Measurements from ENCODE around the gene FAM53A.
"Not testable (repeated sequence)": the region's sequence is repeated elsewhere in the genome, so short reads cannot be mapped to it uniquely, and the experiment has no call there.

FAM53A gene

DNA sequence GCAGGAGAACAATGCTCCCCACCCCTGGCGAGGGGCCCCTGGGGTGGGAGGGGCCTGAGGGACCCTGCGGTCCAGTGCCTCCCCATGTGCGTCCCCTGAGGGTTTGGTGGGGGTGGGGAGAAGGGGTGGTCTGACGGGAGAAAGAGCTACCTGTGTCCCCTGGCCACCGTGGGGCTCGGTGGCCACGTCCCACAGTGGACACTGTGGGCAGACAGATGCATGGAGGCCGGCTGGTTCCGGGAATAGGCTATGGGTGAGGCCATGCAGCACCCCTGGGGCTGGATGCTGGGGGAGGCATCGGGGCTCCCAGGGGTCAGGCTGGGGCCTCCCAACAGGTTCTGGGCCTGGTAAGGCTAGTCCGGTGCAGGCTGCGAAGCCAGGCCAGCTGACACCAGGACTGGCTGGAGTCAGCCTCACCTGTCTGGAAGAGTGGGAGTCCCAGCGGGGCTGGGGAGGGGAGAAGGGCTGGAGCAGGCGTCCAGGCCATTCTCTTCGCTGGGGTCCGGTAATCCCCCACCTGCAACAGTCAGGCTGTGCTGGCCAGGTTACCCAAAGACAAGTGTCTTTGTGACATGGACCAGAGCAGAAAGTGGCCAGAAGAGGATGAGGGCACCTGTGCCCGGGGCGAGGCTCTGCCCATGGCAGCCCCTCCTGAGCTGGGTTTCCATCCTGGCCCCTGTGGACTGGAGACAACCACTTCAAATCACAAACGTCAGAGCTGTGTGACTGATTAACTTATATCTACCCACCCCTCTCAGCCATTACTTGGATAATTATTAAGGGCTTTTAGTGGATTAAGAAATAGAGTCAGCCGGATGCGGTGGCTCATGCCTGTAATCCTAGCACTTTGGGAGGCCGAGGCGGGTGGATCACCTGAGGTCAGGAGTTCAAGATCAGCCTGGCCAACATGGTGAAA is 1.4 kb upstream of the FAM53A start:
- DNase-seq (ENCODE audit: low read depth in 3 of 3) = no peak

DNA sequence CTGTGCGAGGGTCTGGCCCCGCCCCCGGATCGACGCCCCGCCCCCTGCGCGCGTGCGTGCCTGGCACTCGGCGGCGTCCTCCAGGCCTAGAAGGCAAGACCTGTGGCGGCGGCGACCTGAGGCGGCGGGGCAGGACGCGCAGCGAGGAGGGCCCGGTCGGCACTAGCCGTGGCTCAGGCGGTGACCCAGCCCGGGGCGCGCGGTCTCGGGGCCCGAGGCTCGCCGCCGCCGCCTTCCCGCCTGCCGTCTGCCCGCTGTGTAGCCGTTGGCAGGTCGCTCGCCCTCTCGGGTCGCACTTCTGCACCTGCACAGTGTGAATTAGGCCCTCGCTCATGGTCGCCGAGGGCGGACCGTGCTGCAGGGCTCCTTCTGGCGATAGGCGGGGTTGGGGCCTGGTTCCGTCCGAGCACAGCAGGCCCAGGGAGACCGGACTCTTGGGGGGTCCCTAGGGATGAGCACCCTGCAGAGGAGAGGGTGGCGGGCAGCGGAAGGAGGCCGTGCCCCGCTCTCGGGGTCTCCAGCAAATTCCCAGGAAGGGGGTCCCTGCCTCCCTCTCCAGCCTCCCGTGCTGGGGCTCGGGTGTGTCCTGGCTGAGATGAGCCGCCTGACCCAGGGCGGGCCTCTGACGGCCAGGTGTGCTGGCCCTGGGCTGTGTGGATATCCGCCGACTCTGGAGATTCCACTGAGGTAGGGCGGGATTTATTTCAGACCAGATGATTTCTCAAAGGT is 557 bp upstream of the FAM53A start:
- DNase-seq (ENCODE audit: low read depth in 3 of 3) = peak; percentile 88 to 96 (median 94)

DNA sequence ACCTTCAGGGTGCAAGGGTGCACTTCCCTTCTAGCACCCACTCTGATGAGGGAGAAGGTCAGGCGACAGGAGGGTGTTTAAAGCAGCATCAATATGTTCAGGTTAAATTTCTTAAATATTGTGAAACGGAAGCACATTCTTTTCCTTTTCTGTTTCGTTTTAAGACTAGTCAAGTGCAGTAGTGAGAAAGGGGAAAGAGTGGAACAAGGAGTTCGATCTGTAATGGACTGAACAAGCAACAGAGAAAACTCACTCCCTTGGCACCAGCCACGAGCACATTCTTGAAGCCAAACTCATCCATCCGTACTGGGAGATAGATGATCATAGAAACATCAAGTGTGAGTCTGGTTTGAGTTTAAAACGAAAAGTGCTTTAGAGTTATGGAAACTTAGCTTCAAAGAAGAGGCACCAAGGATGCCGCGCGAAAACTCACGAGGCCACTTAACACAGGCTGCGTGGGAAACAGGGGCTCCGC is 815 bp downstream of the FAM53A start:
- no peak for DNase-seq (ENCODE audit: low read depth in 3 of 3)

- DNase-seq (ENCODE audit: low read depth in 3 of 3) = no peak
Measured at GRCh38 chr4:1682860-1683259, 1.3 kb downstream of the FAM53A start.

DNA sequence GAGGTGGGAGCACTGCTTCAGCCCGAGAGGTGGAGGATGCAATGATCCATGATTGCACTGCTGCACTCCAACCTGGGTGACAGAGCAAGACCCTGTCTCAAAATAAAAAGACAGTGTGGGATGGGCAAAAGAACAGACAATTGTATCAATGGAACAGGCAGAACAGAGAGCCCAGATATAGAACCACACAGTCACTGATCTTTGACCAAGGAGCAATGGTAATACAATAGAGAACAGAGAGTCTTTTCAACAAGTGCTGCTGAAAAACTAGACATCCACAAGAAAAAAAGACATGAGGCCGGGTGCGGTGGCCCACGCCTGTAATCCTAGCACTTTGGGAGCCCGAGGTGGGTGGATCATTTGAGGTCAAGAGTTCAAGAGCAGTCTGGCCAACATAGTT is 5.9 kb downstream of the FAM53A start:
- DNase-seq (ENCODE audit: low read depth in 3 of 3) = no peak

GRCh38 chr4:1676605-1677525 is 7.2 kb downstream of the FAM53A start:
- DNase-seq (ENCODE audit: low read depth in 3 of 3) = no peak

DNA sequence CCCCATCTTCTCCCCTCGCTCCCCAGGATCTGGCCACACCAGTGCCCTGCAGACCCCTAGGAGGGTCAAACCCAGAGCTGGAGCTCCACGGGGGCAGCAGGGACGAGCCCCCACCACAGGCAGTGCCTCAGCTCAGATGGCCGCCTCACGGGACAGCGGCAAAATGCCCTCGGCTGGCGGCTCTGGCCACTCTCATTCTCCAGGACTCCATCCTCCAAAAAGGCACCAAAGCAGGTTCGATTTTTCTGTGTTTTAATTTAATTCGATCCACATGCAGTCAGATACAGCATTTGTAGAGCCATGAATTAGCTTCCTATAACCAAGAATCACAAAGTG is 8.3 kb downstream of the FAM53A start:
- DNase-seq (ENCODE audit: low read depth in 3 of 3) = no peak

DNA sequence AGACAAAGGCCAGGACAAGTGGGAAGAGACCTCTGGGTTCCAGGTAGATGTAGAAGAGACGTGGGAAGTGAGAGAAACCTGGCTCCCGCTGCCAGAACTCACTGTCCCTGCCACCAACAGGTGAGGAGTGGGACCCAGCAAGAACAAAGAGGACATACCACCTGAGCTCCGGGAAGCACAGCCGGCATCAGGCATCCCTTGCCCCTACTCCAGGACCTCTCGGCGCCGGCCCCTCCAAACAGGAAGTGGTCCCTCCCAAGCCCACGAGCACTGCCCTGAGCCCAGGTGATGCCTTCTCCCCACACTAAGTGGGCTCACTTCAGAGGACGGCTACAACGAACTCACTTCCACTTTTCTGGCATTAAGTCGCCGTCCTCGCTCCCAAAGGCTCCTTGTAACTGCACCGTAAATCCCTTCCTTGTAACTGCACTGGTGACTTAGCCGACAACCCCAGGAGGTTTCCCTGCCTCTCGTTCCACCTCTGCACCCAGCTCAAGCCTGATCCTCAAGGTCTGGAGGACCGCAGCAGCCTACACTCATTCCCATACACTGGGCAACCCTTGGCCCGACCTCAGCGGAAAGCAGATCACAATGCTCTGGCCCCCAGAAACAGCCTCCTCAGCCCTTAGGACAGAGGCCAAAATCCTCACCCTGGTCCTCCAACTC is 8.8 kb downstream of the FAM53A start:
- DNase-seq (ENCODE audit: low read depth in 3 of 3) = no peak

DNA sequence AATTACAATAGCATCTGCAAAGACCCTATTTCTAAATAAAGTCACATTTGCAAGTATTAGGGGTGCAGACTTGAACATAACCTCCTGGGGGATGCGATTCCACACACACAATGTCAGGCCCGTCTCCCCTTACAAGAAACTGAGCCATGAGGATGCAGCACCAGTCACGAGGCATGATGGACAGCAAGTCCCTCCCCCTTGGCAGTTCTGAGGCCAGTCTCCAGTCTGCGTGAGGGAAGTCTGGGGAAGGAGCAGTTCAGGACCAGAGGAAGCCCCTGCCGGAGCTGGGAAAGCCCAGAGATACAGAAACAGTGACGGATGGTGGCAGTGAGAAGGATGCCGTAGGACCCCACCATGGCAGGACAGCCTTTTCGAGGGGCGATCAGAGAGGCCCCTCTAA is 9.4 kb downstream of the FAM53A start:
- no peak for DNase-seq (ENCODE audit: low read depth in 3 of 3)

DNA sequence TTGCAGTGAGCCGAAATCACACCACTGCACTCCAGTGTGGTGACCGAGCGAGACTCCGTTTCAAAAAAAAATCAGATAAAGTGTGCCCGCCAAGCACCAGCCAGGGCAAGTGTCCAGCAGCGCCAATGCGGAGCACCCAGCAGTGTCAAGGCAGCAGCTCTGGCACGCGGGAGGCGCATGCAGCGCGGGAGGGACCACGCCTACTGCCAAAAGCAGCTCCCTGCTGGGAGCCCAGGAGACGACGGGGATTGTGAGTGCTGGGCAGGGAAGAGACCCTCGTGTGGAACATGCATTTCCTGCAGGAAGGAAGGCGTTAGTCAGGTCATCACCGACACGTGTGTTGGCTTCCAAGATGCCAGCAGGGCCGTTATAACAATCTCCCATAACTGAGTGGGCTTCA is 10.4 kb downstream of the FAM53A start:
- DNase-seq (ENCODE audit: low read depth in 3 of 3) = no peak

- DNase-seq (ENCODE audit: low read depth in 3 of 3) = not testable (repeated sequence)
Measured at GRCh38 chr4:1671011-1671410, 13.1 kb downstream of the FAM53A start.

GRCh38 chr4:1670279-1670678 is 13.8 kb downstream of the FAM53A start:
- DNase-seq (ENCODE audit: low read depth in 3 of 3) = no peak

GRCh38 chr4:1669850-1670249 is 14.3 kb downstream of the FAM53A start:
- DNase-seq (ENCODE audit: low read depth in 3 of 3) = no peak

- no peak for DNase-seq (ENCODE audit: low read depth in 3 of 3)
Measured at GRCh38 chr4:1669270-1669669, 14.8 kb downstream of the FAM53A start.

DNA sequence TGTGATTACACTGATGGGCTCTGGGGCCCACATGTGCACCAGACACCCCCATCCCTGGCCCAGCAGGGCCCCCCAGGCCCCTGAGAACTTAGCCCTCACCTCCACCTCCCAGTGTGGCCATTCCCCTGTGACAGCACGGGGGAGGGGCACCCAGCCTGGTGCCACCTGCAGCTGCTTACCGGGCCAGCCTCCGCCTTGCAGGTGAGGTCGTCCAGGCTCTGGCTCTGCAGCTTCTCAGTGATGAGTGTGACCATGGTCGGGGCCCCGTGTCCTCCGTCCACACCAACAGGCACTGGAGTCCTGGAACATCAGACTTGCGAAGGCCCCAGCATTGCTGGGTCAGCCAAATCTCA is 15.6 kb downstream of the FAM53A start:
- no peak for DNase-seq (ENCODE audit: low read depth in 3 of 3)

DNA sequence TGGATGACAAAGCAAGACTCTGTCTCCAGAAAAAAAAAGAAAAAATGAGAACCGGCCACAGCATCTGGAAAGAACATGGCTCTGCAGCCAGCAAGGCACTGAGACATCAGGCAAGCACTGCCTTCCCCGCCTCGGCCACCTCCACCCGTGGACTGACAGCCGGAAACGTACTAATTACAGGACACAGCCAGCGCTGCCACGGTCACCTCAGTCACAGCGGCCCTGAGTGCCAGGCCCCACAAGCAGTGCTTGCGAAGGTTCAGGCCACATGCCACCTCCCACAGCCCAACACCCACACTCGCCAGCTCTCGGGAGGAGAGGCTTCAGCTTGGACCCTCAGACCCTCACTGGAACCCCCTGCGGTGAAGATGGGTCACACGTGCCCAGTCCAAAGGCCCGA is 16.8 kb downstream of the FAM53A start:
- no peak for DNase-seq (ENCODE audit: low read depth in 3 of 3)

DNA sequence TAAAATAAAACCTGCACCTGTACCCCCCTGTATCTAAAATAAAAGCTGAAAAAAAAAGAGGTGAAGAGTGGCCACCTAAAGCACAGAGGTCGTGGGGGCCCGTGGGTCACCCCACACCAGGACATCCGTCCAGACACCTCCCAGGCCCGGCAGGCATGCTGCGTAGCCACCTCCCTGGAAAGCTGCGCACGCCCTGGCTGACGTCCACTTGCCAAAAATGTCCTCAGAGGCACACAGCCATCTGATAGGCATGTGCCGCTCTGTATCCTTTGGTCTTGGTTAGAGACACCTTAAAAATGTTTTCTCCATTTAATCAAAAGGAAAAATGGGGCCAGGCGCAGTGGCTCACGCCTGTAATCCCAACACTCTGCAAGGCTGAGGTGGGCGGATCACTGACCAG is 17.7 kb downstream of the FAM53A start:
- DNase-seq (ENCODE audit: low read depth in 3 of 3) = no peak

- no peak for DNase-seq (ENCODE audit: low read depth in 3 of 3)
Measured at GRCh38 chr4:1664141-1664540, 20.0 kb downstream of the FAM53A start.

DNA sequence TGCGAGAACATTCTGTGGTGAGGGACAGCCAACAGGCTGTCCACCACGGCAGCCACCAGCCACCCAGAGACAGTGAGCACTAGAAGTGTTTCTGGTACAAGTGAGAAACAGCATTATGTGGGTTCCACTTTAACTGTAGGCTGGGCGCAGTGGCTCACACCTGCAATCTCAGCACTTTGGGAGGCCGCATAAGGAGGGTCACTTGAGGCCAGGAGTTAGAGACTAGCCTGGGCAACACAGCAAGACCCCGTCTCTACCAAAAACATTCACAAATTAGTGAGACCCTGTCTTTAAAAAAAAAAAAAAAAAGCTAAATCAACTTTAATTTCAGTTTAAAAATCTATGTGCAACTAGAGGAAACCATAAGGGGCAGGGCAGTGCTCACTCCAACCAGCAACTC is 20.6 kb downstream of the FAM53A start:
- no peak for DNase-seq (ENCODE audit: low read depth in 3 of 3)

GRCh38 chr4:1661695-1662094 is 22.4 kb downstream of the FAM53A start:
- no peak for DNase-seq (ENCODE audit: low read depth in 3 of 3)

DNA sequence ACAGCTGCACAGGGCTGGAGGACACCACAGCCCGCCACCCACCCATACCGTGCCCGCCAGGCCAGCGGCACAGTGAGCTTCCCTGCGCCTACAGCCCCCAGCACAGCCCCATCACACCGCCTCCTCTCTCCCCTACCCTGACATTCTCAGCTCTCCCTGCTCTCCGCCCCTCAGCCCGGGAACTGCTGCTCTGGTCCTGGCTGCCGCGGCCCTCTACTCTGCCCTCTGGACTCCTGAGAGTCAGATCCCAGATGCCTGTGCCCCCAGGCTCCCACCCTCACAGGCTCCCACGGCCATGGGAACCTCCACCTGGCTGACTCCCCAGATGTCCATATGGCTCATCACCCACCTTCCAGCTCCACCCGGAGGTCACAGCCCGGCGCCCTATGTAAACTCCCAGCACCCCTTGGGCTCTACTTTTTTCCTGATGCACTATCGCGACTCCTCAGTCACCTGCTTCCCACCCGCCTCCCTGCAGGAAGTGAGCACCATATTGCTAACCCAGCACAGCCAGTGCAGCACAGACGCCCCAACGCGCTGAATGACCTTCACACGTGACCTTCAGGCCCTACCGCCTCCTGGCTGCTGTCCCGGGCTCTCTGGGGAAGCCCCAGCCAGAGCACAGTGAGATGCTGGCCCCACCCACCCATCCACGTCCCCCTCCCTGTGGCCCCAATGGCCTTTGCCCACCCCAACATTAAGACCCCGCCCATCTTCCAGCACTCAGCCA is 23.0 kb downstream of the FAM53A start:
- DNase-seq (ENCODE audit: low read depth in 3 of 3) = no peak
